HUES6 (cell line): ENCODE data around the gene PAK4.
"Not testable (repeated sequence)": the region's sequence is repeated elsewhere in the genome, so short reads cannot be mapped to it uniquely, and the experiment has no call there.

ENCODE experiments used
- H3K27ac ChIP-seq: 2 replicates; pipeline ENCODE4 v1.7.0; 2013; ENCODE audit warnings: low read depth, mild to moderate bottlenecking, low read length, inconsistent platforms
- H3K27me3 ChIP-seq: 2 replicates; pipeline ENCODE4 v1.6.1; 2013; ENCODE audit warnings: low read length; ENCODE audit not compliant: control insufficient read depth, insufficient read depth
- H3K36me3 ChIP-seq: 2 replicates; pipeline ENCODE4 v1.6.1; 2013; ENCODE audit warnings: low read length; ENCODE audit not compliant: control insufficient read depth, insufficient read depth
- H3K4me1 ChIP-seq: 2 replicates; pipeline ENCODE4 v1.6.1; 2013; ENCODE audit warnings: low read length; ENCODE audit not compliant: control insufficient read depth, insufficient read depth
- H3K4me3 ChIP-seq: 2 replicates; pipeline ENCODE4 v1.5.1; 2013; ENCODE audit warnings: low read depth, low read length
- H3K9ac ChIP-seq: one replicate; pipeline ENCODE4 v1.6.1; 2013; ENCODE audit warnings: mild to moderate bottlenecking, low read length
- H3K9me3 ChIP-seq: 2 replicates; pipeline ENCODE4 v1.6.1; 2013; ENCODE audit warnings: low read depth, low read length; ENCODE audit not compliant: control insufficient read depth, insufficient read depth

PAK4 gene

GRCh38 chr19:39217094-39217493 lies 91.5 kb downstream of the PAK4 start:
- Histone ChIP-seq H3K4me3 (no peak overlapping the region), H3K27ac (no peak overlapping the region), H3K27me3 (peaks cover 21% of the 10 kb centered on the region), H3K9me3 (0 out of 2 replicates have a peak, but pooled peaks cover 6% of the 10 kb centered on the region), H3K4me1 (no peaks in the 10 kb centered on the region), H3K9ac (no peak overlapping the region), H3K36me3 (no peaks in the 10 kb centered on the region)

- Histone ChIP-seq H3K36me3 (no peaks in the 10 kb centered on the region), H3K9me3 (0 out of 2 replicates have a peak, but pooled peaks cover 6% of the 10 kb centered on the region), H3K4me3 (no peak overlapping the region), H3K9ac (no peak overlapping the region), H3K27ac (no peak overlapping the region), H3K4me1 (no peaks in the 10 kb centered on the region), H3K27me3 (peaks cover 24% of the 10 kb centered on the region)
These were observed 92.8 kb downstream of the PAK4 start for GRCh38 chr19:39218230-39219007.

GRCh38 chr19:39219108-39219507 lies 93.5 kb downstream of the PAK4 start:
- H3K4me3 ChIP-seq, H3K36me3 ChIP-seq, H3K9ac ChIP-seq, H3K27ac ChIP-seq, H3K9me3 ChIP-seq, H3K4me1 ChIP-seq: not testable (repeated sequence)
- peaks cover 24% of the 10 kb centered on the region for H3K27me3 ChIP-seq

GRCh38 chr19:39223703-39224279 lies 98.2 kb downstream of the PAK4 start:
- H3K4me3 ChIP-seq, result no peak overlapping the region
- H3K4me1 ChIP-seq, result no peaks in the 10 kb centered on the region
- no peaks in the 10 kb centered on the region for H3K36me3 ChIP-seq
- H3K27ac ChIP-seq, result no peak overlapping the region
- peaks cover 32% of the 10 kb centered on the region for H3K27me3 ChIP-seq
- H3K9ac ChIP-seq, result no peak overlapping the region
- no peaks in the 10 kb centered on the region for H3K9me3 ChIP-seq

- H3K27me3 ChIP-seq, result peaks cover 28% of the 10 kb centered on the region
- no peaks in the 10 kb centered on the region for H3K4me1 ChIP-seq
- H3K27ac ChIP-seq, result no peak overlapping the region
- H3K36me3 ChIP-seq, result no peaks in the 10 kb centered on the region
- no peak overlapping the region for H3K9ac ChIP-seq
- H3K9me3 ChIP-seq, result no peaks in the 10 kb centered on the region
- no peak overlapping the region for H3K4me3 ChIP-seq
These were observed 99.3 kb downstream of the PAK4 start for GRCh38 chr19:39224910-39225309.
